Measurements from ENCODE around the gene DMRT3. TPM values are rescaled to one million over a fixed set of nuclear protein-coding genes. Genes with fewer than 3 reads are reported as not detected.

DMRT3 gene
- total RNA-seq, 1 donor from 2014 or later, result not detected

DNA sequence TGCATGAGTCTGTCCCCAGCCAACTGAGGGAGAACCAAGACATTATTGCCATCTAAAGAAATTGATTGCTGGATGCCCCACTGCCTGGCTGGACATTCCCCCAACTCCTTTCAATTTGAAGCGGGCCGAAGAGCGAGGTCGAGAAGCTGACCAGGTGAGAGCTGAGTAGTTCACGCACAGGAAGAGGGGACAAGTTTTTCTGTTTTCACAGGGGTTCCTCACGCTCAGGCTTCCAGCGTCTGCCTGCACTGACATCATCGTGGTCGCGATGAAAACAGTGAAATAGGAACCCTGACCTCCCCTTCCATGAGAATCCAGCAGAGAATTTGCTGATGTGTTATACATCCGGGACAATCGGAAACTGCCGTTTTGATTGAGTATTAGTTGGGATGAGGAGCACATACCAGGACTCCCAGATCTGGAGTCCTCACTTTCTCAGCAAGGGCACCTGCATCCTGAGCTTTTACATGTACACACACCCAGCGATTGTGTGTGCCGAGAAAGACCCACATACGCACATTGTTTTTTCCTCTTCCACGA lies 3.1 kb upstream of the DMRT3 start:
- Histone ChIP-seq H3K27me3 (peaks cover 55% of the 10 kb centered on the region), H3K9me3 (no peaks in the 10 kb centered on the region), H3K27ac (no peak overlapping the region), H3K4me3 (no peak overlapping the region), H3K36me3 (no peaks in the 10 kb centered on the region), H3K4me1 (peaks cover 50% of the 10 kb centered on the region)
- intact Hi-C loops (cut with DNase I), result no loop called here
- no peak for TF ChIP-seq POLR2A (IDR thresholded peaks at IDR 0.05)
- TF ChIP-seq POLR2AphosphoS5 (IDR thresholded peaks at IDR 0.05; ENCODE audit: insufficient read depth in 1 of 2, low read depth in 1 of 2), result no peak
- TF ChIP-seq, protein P1, sequence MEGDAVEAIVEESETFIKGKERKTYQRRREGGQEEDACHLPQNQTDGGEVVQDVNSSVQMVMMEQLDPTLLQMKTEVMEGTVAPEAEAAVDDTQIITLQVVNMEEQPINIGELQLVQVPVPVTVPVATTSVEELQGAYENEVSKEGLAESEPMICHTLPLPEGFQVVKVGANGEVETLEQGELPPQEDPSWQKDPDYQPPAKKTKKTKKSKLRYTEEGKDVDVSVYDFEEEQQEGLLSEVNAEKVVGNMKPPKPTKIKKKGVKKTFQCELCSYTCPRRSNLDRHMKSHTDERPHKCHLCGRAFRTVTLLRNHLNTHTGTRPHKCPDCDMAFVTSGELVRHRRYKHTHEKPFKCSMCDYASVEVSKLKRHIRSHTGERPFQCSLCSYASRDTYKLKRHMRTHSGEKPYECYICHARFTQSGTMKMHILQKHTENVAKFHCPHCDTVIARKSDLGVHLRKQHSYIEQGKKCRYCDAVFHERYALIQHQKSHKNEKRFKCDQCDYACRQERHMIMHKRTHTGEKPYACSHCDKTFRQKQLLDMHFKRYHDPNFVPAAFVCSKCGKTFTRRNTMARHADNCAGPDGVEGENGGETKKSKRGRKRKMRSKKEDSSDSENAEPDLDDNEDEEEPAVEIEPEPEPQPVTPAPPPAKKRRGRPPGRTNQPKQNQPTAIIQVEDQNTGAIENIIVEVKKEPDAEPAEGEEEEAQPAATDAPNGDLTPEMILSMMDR (IDR thresholded peaks at IDR 0.05), result no peak
- no peak for DNase-seq (ENCODE audit: extremely low spot score in 2 of 2)

DNA sequence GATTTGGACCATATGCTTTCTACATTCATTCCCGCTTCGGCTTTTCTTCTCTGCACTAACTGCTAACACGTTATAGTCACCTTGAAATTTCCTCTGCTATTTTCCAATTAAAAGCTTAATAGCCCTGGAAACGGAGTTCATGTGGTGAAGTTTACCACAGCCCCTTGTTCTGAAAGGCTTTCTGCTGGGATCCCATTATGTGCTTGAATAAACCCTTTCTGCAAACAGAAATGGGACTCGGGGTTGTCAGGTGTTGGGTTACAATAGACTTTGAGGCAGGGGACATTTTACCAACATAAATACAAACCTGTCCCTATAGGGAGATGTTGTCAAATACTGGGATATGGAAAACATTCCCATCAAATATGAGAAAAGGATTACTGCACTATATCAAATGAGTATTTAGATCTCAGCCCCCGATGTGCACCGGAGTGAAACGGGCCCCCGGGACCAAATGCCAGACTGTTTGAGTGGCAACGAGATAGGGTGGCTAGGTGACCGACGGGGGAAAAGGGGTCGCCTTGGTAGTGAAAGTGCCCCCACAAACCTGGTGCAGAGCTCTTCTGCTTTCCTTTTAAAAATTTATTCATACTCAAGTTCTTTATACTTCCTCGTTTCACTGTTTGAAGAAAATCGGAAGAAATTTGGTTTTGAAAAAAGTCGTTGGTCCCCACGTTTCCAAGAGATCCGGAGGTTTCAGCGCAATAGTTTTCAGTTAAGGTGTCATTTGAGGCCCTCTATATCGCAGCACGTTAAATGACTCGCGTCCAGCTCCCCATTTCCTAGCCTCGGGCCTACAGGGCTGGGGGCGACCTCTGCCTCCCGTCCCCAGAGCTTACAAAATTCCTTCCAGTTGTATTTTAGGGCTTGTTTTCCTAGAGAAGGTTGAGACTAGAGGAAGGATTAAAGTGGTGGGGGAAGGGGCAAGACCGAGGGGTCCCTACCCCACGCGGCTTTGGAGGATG lies 2.1 kb upstream of the DMRT3 start:
- TF ChIP-seq POLR2AphosphoS5 (IDR thresholded peaks at IDR 0.05; ENCODE audit: insufficient read depth in 1 of 2, low read depth in 1 of 2) (no peak), POLR2A (IDR thresholded peaks at IDR 0.05) (no peak)
- TF ChIP-seq, protein P1 (IDR thresholded peaks at IDR 0.05), result no peak
- intact Hi-C loops (cut with DNase I), result no loop called here
- H3K27me3 ChIP-seq, result peaks cover 51% of the 10 kb centered on the region
- H3K4me3 ChIP-seq, result no peak overlapping the region
- no peak for DNase-seq (ENCODE audit: extremely low spot score in 2 of 2)
- no peak overlapping the region for H3K27ac ChIP-seq
- H3K9me3 ChIP-seq, result no peaks in the 10 kb centered on the region
- H3K36me3 ChIP-seq, result no peaks in the 10 kb centered on the region
- peaks cover 50% of the 10 kb centered on the region for H3K4me1 ChIP-seq

DNA sequence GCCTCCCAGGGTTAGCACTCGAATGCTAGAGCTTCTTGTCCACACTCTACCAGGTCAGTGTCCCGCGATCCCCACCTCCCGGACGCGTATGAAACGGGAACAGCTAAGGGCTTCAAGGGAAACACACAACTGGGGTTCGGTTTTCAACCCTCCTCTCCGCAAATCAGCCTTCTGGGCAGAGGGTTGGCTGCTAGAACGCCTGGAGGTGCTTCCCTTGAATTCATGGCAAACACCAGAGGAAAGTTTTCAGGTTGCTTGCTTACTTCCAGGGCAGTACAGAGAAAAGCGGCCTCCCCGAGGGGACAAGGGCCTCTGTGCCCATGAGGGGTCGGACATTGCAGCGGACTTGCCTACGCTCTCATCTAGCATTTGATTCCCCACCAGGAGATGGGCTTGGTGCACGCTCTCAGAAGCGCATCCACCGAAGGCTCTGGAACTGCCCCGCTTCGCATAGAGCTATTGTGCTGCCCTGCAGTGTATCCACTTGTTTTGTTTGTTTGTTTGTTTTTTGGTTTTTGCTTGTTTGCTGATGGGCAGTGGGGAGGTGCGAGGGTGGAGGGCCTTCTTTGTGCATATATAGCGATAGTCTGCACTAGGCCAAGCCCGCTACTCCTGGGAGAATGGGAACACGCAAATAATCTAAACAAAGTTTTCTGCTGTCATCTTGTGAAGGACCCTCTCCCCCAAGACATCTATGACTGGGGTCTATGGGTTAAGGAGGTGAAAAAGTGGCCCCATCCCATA lies 1.3 kb upstream of the DMRT3 start:
- DNase-seq (ENCODE audit: extremely low spot score in 2 of 2), result no peak
- Histone ChIP-seq H3K36me3 (no peaks in the 10 kb centered on the region), H3K4me3 (no peak overlapping the region), H3K4me1 (peaks cover 42% of the 10 kb centered on the region), H3K27me3 (peaks cover 42% of the 10 kb centered on the region), H3K27ac (no peak overlapping the region), H3K9me3 (no peaks in the 10 kb centered on the region)
- intact Hi-C loops (cut with DNase I), result no loop called here
- no peak for TF ChIP-seq POLR2AphosphoS5 (IDR thresholded peaks at IDR 0.05; ENCODE audit: insufficient read depth in 1 of 2, low read depth in 1 of 2)
- TF ChIP-seq POLR2A (IDR thresholded peaks at IDR 0.05), result no peak
- TF ChIP-seq, protein P1 (IDR thresholded peaks at IDR 0.05), result no peak

DNA sequence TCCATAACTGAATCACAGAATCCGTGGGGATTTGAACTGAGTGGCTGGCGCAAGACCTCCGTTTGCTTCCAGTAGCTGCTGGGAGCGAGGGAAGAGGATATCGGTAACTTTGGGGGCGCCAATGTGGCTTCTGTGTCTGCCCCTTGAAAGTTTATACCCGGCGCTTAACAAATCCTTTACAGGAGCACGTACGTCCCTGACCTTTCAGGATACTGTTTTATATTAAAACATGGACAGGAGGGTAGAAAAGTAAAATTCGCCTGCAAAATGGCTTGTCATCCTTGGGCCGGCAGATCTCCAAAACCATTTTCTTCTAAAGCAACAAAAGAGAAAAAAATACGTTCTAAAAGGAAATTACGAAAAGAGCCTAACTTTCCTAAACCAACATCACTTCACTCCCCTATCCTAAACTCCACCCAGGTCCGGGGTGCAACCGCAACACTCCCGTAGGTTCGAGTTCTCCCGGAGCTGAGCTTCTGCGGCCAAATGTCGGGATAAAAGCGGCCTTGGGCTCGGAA lies 656 bp upstream of the DMRT3 start:
- no peaks in the 10 kb centered on the region for H3K36me3 ChIP-seq
- H3K27me3 ChIP-seq, result peaks cover 38% of the 10 kb centered on the region
- H3K27ac ChIP-seq, result no peak overlapping the region
- peaks cover 38% of the 10 kb centered on the region for H3K4me1 ChIP-seq
- no peak for DNase-seq (ENCODE audit: extremely low spot score in 2 of 2)
- intact Hi-C loops (cut with DNase I), result no loop called here
- TF ChIP-seq POLR2AphosphoS5 (IDR thresholded peaks at IDR 0.05; ENCODE audit: insufficient read depth in 1 of 2, low read depth in 1 of 2), result no peak
- TF ChIP-seq POLR2A (IDR thresholded peaks at IDR 0.05), result no peak
- no peak overlapping the region for H3K4me3 ChIP-seq
- no peaks in the 10 kb centered on the region for H3K9me3 ChIP-seq

Measured in vagina (tissue), 2 donors.